Measurements from ENCODE around the gene TMEM233.

Gene TMEM233

DNA sequence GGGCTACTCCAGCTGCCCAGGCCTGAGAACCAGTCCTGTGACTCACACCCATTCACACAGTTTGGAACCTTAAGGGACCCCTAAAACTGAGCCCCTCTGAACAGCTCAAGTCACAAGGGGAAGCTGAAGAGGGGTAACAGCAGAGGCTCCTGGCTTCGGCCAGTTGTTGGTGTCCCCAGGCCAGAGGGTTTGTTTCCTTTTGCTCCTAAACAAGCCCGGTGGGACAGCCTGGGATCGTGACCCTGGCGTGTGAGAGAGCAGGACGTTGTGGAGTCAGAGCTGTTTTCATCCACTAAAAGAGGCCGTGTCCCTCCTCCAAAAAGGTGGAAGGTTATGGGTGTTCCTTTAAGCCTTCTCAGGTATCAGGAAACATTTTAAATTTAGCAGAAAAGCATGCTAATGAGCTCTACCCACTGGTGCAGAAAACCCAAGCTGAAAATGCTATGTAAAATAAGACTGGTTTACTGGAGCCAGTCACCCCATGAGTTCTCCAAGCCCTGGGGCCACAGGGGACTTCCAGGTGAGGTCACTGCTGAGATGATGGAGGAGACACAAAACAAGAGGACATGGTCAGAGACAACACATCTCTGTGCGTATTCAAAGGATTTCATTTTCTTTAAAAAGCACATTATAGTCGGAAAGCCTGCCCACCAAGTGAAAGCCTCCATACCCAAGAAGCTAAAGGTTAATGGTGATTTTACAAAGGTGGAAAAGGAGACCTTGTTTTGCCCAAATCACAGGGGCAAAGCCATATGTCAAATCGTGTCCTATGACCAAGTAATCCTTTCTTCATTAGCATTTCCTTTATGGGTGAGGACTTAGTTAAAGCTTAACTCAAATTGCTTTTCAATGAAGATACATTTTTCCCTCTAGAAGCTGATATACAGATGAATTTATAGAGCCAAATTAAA is 88.4 kb downstream of the TMEM233 start:
- DNase-seq (ENCODE audit: low spot score), result no peak

DNA sequence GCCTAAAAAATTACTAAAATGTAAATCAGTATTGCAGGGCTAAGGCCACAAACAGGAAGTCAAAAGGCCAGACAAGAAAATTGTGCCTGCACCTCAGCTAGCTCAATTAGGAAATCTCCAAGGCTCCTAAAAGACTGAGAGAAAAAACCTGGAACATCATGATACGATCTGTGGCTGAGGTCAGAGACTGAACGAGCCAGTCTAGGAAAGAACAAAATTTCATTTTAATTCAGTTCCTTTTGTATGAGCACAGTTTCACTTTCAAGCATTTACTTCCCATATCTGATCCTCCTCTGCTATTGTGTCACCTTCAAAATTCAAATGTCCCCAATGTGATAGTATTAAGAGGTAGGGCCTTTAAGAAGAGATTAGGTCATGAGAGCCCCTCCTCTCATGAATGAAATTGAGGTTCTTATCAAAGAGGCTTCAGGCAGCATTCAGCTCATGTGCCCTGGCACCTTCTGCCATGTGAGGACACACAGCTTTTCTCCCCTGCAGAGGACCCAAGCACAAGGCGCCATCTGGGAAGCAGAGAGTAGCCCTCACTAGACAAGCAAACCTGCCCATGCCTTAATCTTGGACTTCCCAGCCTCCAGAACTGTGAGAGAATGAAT is 89.2 kb downstream of the TMEM233 start:
- DNase-seq (ENCODE audit: low spot score), result no peak

DNA sequence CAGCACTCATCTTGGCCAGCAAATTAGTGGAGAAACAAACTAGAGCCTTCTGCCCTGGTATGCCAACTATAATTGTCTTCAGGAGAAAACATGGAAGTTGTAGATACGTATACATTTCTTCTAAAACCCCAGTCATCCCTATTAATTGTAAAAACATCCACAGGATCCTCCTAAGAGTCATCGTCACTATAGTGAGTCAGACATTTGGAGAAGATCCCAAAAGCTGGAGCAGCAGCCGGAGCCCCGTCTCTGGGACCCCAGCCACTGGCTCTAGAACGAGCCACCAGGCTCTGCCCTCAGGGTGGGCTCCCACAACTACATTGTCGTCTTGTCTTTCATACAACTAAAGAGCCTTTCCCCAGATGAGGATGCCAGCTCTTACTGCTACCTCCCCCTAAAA is 89.8 kb downstream of the TMEM233 start:
- DNase-seq (ENCODE audit: low spot score), result no peak

DNA sequence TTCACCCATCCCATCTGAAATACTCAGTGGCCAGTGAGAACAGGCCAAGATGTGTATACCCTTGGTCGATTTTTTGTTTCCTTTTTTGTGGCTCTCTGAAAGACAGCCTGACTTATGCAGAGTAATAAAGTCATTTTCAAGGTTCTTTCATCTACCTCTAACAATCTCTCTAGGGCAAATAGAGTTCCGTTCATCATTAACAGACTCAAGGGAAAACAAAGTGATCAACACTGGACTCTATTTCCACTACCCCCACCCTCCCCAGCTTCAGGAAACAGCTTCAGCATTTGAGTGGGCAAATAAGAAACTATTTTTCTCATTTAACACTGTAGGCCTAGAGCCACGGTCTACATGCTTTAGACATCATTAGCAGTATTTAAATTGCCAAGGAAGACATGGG is 90.2 kb downstream of the TMEM233 start:
- no peak for DNase-seq (ENCODE audit: low spot score)

DNA sequence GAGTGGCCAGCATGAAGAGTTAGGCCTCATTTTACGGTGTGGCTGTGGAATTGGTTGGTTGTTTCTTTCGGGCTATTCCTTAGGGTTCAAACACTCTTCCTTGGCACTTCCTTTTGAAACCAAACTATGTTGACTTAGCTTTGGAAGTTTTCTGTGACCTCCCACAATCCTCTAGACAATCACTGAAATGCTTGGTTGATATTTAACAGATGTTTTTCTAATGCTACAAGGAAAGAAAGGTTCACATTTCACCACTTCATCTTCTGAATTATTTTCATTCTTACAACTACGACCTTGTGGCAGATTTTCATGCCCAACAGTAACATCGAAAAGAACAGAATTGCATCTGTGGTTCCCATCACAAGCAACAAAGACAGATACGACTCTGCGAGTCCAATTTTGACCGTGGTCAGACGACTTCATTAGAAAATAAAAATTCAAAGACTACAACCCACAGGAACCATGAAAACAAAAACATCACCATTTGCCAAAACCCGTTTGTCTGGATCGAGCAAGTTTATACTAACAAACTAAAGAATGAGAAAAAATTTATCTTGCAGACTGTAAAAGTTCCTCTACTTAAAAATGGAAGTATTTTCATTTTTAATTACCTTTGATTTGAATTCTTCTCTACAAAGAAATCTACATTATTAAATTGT is 91.3 kb downstream of the TMEM233 start:
- no peak for DNase-seq (ENCODE audit: low spot score)

DNA sequence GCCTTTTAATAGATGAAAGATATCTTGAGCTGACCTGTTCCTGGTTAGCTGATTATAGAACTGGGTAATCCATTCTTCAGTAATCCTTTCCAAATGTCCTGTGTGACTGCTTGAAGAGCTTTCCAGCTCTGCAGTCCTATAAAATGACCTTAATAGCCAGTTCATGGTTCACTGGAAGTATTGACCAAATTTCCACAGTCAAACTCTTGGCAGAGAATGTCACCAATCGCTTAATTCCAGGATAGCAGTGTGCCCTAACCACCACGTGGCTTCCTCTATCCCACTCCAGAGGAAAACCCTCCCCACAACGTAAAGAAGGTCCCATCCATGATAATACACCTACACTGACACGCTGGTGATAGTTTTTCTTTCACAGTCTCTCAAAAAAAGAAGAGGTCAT is 91.8 kb downstream of the TMEM233 start:
- no peak for DNase-seq (ENCODE audit: low spot score)

DNA sequence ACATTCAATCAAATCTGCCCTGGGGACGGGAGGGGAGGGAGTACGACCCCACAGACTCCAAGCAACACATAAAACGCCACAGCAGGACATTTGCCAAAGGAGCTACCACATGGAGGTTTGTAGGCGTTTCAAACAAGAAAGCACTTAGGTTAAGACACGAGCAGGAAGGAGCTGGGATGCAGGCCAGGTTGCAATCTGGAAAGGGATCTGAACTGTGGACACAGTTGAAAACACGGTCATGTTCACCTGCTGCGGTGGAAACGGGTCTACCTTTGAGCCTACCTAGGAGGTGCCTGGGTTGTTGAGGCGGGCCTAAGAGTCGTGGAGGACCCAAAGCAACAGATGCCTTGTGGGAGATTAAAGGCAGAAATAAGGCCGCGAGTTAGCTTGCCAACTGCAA is 92.8 kb downstream of the TMEM233 start:
- DNase-seq (ENCODE audit: low spot score), result no peak

DNA sequence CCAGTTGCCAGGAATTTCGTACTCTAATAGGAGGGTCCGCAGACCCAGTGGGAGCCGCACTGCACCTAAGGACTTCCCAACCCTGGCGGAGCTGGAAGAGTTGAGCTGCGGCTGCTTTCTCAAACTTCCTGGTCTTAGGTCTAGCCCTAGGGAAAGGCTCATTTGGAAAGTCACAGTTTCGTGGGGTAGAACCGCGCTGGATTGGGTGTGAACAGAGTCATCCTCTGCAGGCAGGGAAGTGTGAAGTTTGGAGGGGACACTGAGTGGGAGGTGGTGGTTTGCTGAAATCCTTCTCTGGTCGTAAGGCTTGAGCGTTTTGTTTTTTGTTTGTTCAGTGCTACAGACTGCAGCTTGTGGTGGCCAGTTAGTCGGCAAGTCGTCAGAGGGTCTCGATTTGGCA is 93.2 kb downstream of the TMEM233 start:
- DNase-seq (ENCODE audit: low spot score), result no peak

DNA sequence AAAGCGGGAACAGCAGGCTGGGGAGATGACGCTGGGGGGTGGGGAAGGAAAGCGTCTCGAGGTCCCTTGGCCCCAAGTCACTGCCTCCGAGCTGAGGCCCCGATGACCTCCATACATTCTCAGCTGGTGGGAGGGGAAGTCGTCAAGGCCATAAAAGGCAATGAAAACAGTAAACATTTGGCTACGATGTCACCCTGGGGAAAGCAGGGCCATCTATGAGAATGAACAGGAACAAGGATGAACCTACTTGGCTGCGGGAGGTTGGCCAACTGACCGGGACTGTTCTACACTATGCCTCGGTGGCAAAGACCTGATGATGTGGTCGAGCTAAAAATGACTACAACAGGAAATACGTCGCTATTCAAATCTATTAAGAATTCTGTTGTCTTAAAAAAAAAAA is 93.8 kb downstream of the TMEM233 start:
- no peak for DNase-seq (ENCODE audit: low spot score)

DNA sequence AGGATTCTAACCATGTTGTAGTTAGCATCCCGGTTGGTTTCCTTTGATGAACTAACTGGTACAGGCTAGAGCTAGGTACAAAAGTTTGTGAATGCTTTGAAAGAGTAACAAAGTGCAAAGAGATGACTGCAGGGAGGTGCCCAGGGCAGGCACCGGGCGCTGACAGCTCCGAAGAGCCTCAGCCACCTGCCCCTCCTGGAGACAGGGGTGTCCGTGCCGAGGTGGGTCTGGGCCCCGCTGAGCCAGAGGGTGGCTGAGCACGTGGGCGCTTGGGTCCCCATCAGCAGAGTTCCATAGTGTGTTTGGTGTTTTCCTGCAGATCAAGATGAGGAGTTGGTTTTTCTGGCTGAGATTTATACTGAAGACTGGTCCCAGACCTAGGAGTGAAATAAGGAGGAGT is 94.3 kb downstream of the TMEM233 start:
- DNase-seq (ENCODE audit: low spot score), result no peak

DNA sequence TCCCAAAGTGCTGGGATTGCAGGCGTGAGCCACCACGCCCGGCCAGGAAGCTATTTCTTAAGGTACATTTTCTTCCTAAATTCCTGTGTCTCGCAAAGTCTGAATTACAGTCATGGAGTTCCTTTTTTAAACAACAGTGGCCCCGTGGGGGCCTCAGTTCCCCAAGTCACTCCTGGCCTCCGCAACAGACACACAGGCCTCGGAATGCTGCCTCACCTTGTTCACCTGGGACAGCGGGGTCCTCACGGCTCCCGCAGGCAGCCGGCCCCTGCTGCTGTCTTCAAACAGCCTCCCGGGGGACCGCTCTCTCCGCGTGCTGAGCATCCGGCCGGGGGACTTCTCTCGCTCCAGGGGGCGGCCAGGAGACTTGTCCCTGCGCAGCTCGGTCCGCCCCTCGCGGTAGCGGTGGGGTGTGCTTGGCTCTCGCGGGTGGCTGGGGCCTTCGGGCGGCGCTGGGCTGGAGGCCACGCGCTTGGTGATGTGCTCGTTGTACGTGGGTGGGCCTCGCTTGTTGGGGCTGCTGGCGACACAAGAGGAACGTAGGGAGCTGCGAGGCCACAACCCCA is 96.4 kb downstream of the TMEM233 start:
- no peak for DNase-seq (ENCODE audit: low spot score)

DNA sequence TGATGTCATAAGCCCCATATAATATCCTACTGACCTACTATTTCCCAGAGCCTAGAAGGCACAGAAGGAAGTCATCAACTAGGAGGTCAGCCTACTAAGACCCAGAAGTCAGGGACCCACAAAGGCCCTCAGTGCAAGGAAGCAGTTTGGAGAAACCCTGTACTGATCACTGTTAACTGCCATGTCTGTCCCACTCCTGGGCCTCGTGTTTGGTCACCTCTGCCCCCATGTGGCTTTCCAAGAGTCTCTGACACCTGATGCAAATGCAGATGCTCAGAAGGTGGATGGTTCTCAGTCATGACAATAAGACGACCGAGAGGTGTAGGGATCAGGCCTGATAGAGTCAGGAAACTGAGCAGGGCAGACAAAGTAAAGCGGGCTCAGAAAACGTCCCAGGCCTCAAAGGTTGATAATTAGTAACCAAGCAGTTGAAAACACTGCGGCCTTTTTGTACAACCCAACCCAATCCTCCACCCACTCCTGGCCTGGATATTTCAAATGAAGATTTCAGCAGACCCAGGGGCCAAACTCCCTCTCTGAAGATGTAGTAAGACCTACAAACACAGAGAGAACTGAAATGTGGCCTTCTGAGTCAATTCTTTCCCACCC is 97.7 kb downstream of the TMEM233 start:
- DNase-seq (ENCODE audit: low spot score), result no peak

DNA sequence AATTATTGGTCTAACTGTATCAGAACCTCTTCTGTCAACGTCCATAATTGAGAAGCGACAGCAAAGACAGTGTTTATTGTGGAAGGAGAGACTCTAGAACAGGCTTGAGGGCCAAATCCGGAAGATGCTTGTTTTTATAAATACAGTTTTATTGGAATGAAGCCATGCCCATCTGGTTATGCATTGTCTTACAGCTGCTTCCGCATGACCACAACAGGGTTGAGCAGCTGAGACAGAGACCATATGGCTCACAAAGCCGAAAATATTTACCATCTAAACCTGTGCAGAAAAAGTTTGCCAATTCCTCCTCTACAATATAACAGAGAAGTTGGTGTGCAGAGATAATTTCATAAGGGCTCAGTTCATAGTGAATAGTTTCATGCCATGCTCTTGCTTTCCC is 98.8 kb downstream of the TMEM233 start:
- no peak for DNase-seq (ENCODE audit: low spot score)
